Germinal center (tissue), 1 donor: ENCODE data around the gene SLC27A3.
A peak's percentile ranks its signal among the peaks of the same experiment; 100 is the strongest.
"Not testable (repeated sequence)": the region's sequence is repeated elsewhere in the genome, so short reads cannot be mapped to it uniquely, and the experiment has no call there.

Source experiments
- DNase-seq: peaks from one replicate; pipeline ENCODE4 v3.0.0; 2012; ENCODE audit warnings: mixed read lengths, low spot score

The SLC27A3 gene

DNA sequence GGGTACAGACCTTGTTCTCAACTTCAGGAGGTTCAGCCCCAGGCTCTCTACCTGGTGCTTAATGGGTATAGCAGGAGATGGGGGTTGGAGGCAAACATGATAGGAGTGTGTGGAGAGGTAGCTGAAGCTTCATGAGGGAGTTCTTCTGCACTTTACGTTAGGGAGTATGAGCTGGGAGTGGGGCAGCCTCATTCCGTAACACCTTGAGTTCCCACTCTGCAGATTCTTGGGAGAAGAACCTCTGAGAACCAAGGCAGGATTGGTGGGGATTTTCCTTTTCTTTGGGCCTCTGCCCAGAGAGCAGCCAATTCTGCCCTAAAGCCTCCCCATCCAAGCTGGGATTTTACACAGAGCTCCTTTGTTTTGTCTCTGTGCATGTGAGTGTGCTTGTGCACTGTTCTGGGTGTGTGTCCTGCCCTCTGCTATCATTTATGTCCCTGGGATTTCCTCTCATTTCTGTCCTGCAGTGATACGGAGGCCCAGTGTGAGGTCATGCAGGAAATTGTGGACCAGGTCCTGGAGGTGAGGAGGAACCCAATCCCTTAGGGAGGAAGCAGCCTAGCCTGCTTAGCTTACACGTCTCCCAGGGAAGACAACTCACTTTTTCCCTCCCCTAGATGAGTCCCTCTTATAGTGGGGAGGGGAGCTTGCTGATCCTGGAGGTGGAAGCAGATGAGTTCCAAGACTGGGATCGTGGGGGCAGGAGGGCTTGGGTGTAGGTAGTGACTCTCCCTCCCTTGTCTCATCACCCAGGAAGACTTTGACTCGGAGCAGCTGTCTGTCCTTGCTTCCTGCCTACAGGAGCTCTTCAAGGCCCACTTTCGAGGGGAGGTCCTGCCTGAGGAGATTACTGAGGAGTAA lies 11.6 kb upstream of the SLC27A3 start:
- DNase-seq, result no peak

DNA sequence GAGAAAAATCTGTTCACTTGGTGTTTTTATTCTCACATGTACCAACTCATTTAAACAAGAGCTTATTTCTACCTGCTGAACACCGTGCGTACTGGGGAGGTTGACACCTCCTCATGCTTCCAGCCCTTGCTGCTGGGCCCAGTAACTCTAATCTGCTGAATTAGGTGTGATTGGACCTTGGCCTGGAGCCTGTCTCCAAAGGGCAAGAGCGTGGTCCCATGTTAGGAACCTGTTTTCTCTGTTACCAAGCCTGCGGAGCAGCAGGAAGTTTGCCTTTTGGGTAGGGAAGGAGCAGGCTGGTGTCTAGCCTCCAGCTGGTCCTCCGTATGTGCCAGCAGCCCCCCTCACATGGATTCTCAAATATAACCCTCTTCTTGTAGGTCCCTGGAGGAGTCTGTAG lies 10.9 kb upstream of the SLC27A3 start:
- DNase-seq, result no peak

DNA sequence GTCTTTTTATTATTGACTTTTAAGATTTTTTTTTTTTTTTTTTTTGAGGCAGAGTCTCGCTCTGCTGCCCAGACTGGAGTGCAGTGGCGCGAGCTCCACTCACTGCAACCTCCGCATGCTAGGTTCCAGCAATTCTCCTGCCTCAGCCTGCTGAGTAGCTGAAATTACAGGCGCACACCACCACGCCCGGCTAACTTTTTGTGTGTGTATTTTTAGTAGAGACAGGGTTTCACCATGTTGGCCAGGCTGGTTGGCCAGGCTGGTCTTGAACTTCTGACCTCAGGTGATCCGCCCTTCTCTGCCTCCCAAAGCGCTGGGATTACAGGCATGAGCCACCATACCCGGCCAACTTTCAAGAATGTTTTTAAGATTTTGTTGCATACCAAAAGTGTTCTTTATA lies 8.5 kb upstream of the SLC27A3 start:
- DNase-seq, result not testable (repeated sequence)

DNA sequence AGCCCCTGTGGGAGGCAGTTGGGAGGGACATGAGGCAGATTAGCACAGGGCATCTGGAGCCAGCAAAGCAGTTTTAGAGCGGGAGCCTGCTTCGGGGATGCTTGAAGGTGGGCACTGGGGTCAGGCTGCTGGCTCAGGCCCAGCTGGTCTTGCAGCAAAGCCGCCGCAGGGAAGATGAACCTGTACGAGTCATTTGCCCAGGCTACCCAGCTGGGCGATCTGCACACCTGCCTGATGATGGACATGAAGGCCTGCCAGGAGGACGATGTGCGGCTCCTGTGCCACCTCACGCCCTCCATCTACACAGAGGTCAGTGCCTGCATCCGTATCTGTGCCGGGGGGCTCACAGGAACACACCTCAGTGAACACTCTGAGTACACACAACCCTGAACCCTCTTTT lies 7.7 kb upstream of the SLC27A3 start:
- no peak for DNase-seq

DNA sequence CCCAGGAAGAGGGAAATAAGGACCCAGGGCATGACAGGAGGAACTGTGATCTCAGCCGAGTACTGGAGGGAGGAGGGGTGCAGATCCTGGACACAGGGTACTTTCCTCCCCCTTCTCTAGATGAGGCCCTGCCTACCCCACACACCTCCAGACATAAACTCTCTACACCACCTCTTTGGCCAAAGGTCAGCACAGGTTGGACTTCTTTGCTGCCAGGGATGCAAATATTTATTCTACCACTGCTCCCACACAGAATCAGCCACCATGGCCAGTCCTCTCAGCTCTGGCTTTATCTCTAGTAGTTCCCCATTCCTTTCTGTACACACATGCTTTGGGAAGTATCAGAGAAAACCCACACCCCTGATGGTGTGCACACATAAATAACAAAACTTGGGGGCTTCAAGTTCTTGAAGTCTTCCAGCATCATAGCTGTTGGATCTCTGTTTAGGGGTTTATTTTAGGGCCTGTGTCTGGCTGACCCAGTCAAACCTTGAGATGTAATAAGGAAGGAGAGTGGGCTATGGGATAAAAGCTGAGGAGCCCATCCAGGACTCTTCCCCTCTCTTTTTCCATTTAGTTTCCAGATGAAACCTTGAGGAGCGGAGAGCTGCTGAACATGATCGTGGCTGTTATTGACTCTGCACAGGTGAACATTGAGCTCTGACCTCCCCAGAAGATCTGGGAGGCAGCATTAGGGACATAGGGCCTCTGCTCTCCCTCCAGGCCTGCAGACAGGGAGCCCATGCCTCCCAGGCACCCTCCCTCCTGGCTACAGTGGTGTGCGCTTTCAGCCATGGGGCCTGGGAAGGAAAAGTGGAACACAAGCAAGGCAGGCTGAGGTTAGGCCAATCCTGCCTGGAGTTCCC lies 6.7 kb upstream of the SLC27A3 start:
- no peak for DNase-seq

DNA sequence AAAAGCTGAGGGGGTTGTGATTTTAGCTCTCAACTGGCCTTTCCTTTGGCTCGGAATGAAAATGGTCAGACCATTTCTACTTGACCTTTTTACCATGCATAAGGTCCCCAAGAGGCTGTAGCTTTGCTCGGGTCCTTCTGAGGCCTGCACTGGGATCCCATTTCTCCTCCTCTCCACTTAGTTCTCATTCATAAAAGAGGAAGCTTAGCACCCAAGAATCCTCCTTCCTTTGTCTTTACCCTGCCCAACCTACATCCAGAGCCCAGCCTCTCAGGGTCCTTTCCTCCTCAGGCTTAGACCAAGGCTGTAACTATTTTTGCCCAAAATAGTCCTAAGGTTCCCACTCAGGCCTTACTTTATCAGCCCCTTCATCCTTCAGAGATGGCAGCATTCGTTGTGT lies 6.0 kb upstream of the SLC27A3 start:
- no peak for DNase-seq

DNA sequence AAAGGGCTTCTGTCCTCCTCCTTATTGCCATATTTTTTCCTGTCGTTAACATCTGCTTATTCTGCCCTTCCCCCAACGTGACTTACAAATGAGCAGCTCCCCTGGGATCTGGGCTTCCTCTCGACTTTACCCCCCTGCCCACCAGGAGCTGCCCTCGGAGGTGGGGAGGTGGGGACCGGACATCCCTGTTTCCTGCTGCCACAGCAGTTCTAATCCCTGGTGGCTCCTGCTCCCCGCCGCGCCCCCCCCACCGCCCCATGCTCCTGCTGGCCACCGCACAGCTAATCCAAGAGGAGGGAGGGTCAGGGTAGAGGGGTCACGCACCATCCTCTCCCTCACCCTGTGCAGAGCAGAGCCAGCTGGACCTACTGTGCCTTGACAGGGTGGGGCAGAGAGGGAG lies 4.4 kb upstream of the SLC27A3 start:
- no peak for DNase-seq

DNA sequence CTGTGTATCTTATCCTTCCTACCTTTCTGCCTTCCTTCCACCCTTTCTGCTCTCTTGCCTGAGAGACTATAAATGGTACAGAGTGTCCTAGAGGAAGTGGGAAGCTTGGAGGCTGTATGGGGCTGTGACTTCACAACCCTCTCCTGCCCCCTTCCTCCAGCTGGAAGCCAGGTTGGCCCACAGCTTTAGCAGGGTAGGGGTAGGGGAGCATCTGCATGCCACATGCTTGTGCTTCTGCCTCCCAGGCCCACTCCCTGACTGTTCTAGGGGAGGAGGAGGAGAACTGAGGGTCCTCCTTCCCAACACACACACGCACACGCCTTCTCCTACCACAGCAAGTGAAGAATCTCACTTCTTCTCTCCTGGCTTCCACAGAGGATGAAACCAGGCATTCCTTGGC lies 3.9 kb upstream of the SLC27A3 start:
- no peak for DNase-seq

DNA sequence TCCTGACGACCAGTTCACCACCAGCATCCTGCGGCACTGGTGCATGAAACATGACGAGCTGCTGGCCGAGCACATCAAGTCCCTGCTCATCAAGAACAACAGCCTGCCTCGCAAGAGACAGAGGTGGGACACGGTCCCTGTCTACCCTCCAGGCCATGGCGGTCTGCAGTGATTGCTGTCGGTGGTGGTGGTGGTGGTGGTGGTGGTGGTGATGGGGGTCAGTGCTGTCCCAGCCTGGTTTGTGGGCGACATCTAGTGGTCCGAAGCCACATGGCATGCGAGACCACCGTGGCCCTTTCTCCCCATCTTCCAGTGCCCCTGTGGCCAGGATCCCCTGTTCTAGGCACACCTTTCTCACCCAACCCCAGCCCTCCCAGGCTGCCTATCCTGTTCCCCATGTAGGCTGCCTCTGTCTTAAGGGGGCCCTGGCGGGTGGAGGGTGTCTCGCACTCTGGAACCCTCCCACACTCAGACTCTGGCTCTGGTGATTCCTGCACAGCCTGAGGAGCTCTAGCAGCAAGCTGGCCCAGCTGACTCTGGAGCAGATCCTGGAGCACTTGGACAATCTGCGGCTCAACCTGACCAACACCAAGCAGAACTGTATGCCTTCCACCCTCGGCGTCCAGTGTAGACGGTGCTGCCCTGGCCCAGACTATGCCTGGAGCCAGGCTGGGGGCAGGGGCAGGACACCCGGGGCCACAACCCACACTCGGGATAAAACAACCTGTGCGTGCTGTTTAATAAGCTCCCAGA lies 3.2 kb upstream of the SLC27A3 start:
- no peak for DNase-seq

DNA sequence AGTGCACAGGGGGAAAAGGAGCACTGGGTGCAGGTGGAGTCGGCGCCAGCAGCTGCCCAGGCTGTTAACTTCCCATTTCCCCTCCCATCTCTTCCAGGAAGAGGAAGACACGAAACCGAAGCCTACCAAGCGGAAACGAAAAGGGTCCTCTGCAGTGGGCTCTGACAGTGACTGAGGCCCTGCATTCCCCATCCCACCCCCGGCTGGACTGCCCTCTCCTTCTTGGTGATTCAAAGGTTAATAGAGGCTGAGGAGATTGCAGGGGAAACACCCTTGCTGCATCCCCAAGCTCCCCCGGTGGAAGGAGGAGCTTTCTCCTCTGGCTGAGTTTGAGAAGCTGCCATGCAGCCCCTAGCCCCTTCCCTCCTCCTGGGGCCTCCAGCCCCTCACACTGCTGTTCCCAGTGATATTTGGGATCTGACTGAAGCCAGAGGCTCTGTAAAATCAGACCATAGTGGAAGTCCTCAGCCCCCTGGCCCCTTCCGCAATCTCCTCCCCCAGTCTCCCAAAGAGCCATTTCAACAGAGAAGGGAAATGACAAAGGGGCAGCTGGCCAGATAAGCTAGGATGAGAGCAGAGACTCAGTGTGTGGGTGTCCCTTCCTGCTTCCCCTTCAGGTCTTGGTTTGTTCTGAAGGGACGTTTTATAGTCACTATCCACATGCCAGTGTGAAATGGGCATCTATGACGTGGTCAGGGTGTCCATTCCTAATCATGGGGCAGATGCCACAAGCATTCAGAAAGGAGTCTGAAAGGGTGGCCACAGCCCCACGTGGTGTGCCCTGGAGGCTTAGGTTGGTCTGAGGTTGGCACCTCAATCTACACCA lies 1.9 kb upstream of the SLC27A3 start:
- DNase-seq, result no peak

DNA sequence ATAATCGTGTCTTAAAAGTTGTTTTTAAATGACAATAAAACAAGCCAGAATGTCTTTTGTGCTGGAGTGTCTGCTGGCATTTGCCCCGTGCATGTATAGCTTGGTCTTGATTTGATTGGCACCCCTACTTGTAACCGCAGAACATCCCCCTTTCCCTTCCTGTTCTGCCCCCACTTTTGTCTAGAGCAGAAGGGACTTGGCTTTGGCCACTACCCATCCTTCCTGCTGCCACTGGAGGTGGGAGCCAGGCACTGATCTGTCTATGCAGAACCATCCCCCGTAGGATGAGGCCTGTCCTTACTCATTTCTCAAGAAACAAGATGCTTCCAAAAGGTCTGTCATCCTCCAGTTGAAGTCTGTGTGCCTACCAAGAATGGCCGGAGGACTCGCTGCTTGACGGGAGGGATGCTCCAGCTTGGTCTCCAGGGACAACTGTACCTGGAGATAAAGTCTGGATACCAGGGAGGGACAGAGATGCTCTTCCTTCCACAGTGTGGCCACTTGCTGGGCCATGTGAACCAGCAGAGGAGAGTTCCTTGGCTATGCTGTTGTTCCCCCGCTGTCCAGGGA lies 1.1 kb upstream of the SLC27A3 start:
- no peak for DNase-seq

DNA sequence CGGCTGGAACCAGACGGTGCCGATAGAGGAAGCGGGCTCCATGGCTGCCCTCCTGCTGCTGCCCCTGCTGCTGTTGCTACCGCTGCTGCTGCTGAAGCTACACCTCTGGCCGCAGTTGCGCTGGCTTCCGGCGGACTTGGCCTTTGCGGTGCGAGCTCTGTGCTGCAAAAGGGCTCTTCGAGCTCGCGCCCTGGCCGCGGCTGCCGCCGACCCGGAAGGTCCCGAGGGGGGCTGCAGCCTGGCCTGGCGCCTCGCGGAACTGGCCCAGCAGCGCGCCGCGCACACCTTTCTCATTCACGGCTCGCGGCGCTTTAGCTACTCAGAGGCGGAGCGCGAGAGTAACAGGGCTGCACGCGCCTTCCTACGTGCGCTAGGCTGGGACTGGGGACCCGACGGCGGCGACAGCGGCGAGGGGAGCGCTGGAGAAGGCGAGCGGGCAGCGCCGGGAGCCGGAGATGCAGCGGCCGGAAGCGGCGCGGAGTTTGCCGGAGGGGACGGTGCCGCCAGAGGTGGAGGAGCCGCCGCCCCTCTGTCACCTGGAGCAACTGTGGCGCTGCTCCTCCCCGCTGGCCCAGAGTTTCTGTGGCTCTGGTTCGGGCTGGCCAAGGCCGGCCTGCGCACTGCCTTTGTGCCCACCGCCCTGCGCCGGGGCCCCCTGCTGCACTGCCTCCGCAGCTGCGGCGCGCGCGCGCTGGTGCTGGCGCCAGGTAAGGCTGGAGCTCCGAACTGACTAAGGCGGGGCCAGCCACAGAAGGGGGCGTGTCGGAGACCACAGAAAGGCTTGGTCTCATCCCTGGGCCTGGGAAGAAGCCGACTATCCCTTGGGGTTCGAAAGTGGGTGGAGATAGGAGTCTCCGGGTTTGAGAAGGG lies 486 bp downstream of the SLC27A3 start:
- peak; percentile 74 for DNase-seq

DNA sequence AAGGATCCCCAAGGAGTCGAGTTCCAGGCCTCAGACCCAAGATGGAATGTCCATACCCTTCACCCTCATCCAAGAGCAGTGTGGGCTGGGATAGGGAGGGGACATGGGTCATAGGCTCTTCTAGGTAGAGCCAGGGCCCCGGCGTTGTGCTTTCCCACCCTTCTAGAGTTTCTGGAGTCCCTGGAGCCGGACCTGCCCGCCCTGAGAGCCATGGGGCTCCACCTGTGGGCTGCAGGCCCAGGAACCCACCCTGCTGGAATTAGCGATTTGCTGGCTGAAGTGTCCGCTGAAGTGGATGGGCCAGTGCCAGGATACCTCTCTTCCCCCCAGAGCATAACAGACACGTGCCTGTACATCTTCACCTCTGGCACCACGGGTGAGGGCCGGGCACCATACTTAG lies 1.1 kb downstream of the SLC27A3 start:
- no peak for DNase-seq

DNA sequence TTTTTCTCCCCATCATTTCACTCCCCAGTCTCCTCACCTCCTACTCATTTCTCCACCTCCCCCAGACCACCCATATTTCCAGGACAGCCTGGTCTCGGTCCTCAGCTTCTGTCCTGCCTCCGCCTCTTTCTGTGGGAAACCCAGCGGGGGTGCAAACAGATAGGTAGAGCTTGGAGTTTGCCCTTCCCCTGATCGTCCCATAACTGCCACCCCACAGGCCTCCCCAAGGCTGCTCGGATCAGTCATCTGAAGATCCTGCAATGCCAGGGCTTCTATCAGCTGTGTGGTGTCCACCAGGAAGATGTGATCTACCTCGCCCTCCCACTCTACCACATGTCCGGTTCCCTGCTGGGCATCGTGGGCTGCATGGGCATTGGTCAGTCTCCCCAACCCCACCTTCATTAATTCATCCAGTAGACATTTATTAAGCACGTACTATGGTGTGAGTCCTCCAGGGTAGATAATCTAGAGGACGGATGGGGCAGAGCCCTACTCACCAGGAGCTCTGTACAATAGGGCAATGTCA lies 1.7 kb downstream of the SLC27A3 start:
- no peak for DNase-seq

DNA sequence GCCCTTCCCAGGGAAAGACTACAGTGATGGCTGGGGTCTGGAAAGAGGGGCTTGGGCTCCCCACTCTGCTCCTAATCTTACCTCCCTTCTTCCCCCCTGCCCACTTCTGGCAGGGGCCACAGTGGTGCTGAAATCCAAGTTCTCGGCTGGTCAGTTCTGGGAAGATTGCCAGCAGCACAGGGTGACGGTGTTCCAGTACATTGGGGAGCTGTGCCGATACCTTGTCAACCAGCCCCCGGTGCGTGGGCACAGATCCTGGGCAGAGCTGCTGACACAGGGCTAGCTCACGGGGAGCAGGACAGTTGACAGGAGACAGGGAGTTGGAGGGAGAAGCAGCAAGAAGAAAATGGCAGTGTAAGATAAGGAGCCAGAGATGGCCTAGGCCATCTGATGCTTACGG lies 2.4 kb downstream of the SLC27A3 start:
- DNase-seq, result no peak

DNA sequence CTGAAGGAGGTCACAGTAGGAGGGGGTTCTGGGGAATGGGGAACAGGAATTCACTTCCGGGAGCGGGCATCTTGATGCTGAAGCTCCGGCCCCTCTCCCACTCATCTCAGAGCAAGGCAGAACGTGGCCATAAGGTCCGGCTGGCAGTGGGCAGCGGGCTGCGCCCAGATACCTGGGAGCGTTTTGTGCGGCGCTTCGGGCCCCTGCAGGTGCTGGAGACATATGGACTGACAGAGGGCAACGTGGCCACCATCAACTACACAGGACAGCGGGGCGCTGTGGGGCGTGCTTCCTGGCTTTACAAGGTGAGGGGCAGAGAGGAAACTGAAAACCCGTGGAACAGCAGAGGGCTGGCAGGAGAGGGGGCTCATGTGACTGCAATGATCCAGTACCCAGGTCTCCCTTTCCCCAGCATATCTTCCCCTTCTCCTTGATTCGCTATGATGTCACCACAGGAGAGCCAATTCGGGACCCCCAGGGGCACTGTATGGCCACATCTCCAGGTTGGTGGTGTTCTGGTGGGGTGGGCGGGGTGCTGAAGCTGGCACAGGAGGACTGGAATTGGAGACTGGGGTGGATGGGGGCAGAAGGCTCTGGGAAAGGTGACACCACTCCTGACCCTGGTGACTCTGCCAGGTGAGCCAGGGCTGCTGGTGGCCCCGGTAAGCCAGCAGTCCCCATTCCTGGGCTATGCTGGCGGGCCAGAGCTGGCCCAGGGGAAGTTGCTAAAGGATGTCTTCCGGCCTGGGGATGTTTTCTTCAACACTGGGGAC lies 3.0 kb downstream of the SLC27A3 start:
- DNase-seq, result no peak

DNA sequence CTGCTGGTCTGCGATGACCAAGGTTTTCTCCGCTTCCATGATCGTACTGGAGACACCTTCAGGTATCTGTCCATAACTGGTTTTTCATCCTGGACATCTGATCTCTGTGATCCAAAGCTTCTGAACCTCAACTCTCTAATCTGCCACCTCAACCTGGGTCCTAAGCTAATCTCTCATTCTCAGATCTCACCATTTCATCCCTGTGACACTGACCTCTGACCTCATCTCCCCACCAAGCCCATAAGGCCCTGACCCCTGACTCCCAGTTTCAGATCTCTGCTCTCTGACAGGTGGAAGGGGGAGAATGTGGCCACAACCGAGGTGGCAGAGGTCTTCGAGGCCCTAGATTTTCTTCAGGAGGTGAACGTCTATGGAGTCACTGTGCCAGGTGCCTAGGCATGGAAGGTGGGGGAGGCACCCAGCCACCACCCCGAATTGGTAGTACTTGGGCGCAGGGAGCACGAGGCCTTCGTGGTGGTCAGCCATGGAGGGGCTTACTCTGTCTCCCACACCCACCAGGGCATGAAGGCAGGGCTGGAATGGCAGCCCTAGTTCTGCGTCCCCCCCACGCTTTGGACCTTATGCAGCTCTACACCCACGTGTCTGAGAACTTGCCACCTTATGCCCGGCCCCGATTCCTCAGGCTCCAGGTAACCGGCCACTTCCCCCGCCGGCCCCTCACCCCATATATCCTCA lies 3.8 kb downstream of the SLC27A3 start:
- DNase-seq, result no peak

DNA sequence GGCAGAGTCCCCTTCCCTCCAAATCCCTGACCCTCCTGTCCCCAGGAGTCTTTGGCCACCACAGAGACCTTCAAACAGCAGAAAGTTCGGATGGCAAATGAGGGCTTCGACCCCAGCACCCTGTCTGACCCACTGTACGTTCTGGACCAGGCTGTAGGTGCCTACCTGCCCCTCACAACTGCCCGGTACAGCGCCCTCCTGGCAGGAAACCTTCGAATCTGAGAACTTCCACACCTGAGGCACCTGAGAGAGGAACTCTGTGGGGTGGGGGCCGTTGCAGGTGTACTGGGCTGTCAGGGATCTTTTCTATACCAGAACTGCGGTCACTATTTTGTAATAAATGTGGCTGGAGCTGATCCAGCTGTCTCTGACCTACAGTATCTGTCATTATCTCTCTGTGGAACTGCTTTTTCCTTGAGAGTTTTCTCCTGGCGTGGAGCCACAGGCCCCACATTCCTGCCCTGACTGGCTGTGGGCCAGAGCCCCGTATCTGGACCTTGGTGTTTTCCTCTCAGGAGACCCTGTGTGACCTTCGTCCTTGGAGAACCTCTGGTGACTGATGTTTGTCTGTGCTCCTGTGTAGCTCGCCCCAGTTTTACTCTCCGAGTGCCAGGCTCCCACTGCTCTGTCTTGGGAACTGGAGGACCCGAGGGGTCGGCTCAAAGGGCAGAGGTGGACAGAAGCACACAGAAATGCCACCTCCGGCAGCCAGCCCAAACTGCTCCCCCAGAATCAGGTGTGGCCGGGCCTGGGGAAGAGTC lies 4.8 kb downstream of the SLC27A3 start:
- DNase-seq, result no peak
